ENCODE measurements around the gene LHFPL4. TPM values are rescaled to one million over a fixed set of nuclear protein-coding genes. Genes with fewer than 3 reads are reported as not detected.

Gene LHFPL4
- total RNA-seq, 1 experiment from 2014 or later: 16.3 TPM

DNA sequence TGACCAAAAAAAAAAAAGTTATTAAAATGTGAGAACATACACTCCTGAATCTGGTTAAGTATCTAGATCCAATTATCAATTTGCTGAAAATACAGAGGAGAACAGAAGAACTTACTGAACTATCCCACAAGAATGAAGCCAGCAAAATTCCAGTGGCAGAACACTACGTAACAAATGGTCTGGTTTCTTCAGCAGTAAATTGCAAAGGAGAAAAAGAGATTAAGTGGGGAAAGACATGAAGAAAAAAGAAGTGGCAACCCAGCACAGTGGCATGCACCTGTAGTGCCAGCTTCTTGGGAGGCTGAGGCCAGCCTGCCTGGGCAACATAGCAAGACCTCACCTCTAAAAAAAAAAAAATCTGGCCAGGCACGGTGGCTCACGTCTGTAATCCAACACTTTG, 62.1 kb downstream of the LHFPL4 start:
- no peak overlapping the region for H2AK5ac ChIP-seq (ENCODE audit: insufficient read length, low read length)
- no peak overlapping the region for H3K14ac ChIP-seq (ENCODE audit: insufficient read depth, low read length)
- H3K27ac ChIP-seq (ENCODE audit: insufficient read length, low read depth, low read length): no peak overlapping the region
- H3K23ac ChIP-seq (ENCODE audit: insufficient read length, low read depth, low read length): no peak overlapping the region
- no peak overlapping the region for H4K8ac ChIP-seq (replicated peaks; ENCODE audit: insufficient read length, low read depth, low read length)
- no peaks in the 10 kb centered on the region for H3K23me2 ChIP-seq (ENCODE audit: insufficient read length, low read depth, low read length, poor library complexity, severe bottlenecking)
- H3K4me2 ChIP-seq (ENCODE audit: insufficient read depth, insufficient read length, low read length): no peak overlapping the region
- TF ChIP-seq, protein P1, sequence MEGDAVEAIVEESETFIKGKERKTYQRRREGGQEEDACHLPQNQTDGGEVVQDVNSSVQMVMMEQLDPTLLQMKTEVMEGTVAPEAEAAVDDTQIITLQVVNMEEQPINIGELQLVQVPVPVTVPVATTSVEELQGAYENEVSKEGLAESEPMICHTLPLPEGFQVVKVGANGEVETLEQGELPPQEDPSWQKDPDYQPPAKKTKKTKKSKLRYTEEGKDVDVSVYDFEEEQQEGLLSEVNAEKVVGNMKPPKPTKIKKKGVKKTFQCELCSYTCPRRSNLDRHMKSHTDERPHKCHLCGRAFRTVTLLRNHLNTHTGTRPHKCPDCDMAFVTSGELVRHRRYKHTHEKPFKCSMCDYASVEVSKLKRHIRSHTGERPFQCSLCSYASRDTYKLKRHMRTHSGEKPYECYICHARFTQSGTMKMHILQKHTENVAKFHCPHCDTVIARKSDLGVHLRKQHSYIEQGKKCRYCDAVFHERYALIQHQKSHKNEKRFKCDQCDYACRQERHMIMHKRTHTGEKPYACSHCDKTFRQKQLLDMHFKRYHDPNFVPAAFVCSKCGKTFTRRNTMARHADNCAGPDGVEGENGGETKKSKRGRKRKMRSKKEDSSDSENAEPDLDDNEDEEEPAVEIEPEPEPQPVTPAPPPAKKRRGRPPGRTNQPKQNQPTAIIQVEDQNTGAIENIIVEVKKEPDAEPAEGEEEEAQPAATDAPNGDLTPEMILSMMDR (conservative IDR thresholded peaks at IDR 0.05): no peak
- H4K5ac ChIP-seq (ENCODE audit: insufficient read length, low read depth, low read length): no peak overlapping the region
- no peak overlapping the region for H4K91ac ChIP-seq (ENCODE audit: insufficient read length, low read depth, low read length)
- no peak overlapping the region for H3K4ac ChIP-seq (ENCODE audit: low read depth, low read length)
- no peak overlapping the region for H2BK12ac ChIP-seq (ENCODE audit: insufficient read length, low read depth, low read length)
- no peaks in the 10 kb centered on the region for H3K9me3 ChIP-seq (ENCODE audit: control insufficient read depth, low read depth, low read length)
- H3K79me2 ChIP-seq (ENCODE audit: insufficient read depth, low read length): no peaks in the 10 kb centered on the region
- Mint-ChIP-seq H3K27ac (no peak overlapping the region), H3K4me1 (no peaks in the 10 kb centered on the region), H3K4me3 (no peak overlapping the region), H3K27me3 (ENCODE audit: low read depth) (peaks cover 61% of the 10 kb centered on the region), H3K36me3 (ENCODE audit: insufficient read depth in 1 of 3, low read depth in 3 of 3) (peaks cover 0 to 3% (median 0%) of the 10 kb centered on the region in 3 experiments; a peak in 1 of 7 replicates), H3K9me3 (peaks cover 9 to 13% of the 10 kb centered on the region in 2 experiments; a peak in 4 of 5 replicates)
- H3K9ac ChIP-seq (ENCODE audit: extremely low read depth, insufficient read length, low read length): no peak overlapping the region
- no peak overlapping the region for H3K56ac ChIP-seq (ENCODE audit: insufficient read length, low read depth, low read length)
- H3K79me1 ChIP-seq (ENCODE audit: insufficient read depth, low read depth, low read length, poor library complexity, severe bottlenecking): no peaks in the 10 kb centered on the region
- no peaks in the 10 kb centered on the region; the same call in 1 of the 2 replicates for H3K27me3 ChIP-seq (ENCODE audit: insufficient read depth, low read length)
- no peaks in the 10 kb centered on the region for H3K4me1 ChIP-seq (ENCODE audit: insufficient read depth, low read length)
- no peak overlapping the region for H2AFZ ChIP-seq (ENCODE audit: low read length)
- H3T11ph ChIP-seq (ENCODE audit: low read length): no peak overlapping the region
- no peak overlapping the region for H3K18ac ChIP-seq (ENCODE audit: insufficient read length, low read depth, low read length)
- H2BK120ac ChIP-seq (ENCODE audit: low read depth, low read length, poor library complexity, severe bottlenecking): no peak overlapping the region
- no peak overlapping the region for H2BK5ac ChIP-seq (ENCODE audit: insufficient read length, low read length)
- H4K20me1 ChIP-seq (ENCODE audit: control insufficient read depth, insufficient read depth, insufficient read length): no peaks in the 10 kb centered on the region
- DNase-seq: no peak
- H2BK20ac ChIP-seq (ENCODE audit: low read depth, low read length, poor library complexity, severe bottlenecking): no peak overlapping the region
- H2BK15ac ChIP-seq (ENCODE audit: low read depth, low read length): no peak overlapping the region
- WGBS (ENCODE audit: extremely low coverage, insufficient read length, low lambda C conversion rate): no CpG with 5 or more reads among the region's 3 CpGs

Data from H9 (cell line).